ENCODE measurements around the gene SERHL2.
A peak's percentile ranks its signal among the peaks of the same experiment; 100 is the strongest.
"Not testable (repeated sequence)": the region's sequence is repeated elsewhere in the genome, so short reads cannot be mapped to it uniquely, and the experiment has no call there.

The SERHL2 gene, protein sequence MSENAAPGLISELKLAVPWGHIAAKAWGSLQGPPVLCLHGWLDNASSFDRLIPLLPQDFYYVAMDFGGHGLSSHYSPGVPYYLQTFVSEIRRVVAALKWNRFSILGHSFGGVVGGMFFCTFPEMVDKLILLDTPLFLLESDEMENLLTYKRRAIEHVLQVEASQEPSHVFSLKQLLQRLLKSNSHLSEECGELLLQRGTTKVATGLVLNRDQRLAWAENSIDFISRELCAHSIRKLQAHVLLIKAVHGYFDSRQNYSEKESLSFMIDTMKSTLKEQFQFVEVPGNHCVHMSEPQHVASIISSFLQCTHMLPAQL

DNA sequence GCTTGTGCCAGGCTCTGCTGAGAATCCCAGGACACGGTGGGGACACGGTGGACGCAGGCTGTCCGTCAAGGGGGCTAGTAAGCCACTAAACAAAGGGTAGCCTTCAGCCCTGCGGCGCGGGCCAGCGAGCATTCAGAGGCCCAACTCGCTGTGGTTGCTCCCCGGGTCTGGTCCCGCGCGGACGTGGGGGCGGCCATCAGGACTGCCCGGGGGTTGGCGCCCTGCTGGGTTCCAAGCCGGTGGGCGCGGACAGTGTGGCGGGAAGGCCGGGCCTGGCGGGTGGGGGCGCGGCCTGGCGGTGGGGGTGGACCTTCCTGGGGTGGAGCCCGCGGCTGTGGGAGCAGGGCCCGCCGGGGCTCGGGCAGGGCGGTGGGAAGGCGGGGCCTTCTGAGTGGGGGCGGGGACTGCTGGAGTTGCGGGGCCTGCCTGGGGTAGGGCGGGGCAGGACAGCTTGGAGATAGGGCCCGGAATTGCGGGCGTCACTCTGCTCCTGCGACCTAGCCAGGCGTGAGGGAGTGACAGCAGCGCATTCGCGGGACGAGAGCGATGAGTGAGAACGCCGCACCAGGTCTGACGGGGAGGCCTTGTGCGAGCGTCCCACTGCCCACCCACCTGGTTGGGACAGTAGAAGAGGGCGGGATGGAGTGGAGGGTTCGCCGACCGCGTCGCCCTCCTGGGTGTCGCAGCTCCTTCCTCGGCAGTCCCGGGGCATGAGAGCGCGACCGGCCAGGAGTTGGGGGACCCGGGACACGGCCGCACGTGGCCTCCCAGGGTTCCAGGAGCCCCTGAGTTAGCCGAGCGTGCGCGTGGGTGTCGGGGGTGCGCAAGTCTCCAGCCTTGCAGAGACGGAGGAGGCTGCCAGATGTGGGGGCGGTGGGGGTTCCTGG lies at the start of gene SERHL2:
Gene SERHL2, plus strand, starts transcription at position 482 of the 887 bp plus-strand sequence. Its CDS starts 65 bp downstream, at position 547.
- DNase-seq (ENCODE audit: low read depth in 2 of 2), result peak; percentile 49 to 54

DNA sequence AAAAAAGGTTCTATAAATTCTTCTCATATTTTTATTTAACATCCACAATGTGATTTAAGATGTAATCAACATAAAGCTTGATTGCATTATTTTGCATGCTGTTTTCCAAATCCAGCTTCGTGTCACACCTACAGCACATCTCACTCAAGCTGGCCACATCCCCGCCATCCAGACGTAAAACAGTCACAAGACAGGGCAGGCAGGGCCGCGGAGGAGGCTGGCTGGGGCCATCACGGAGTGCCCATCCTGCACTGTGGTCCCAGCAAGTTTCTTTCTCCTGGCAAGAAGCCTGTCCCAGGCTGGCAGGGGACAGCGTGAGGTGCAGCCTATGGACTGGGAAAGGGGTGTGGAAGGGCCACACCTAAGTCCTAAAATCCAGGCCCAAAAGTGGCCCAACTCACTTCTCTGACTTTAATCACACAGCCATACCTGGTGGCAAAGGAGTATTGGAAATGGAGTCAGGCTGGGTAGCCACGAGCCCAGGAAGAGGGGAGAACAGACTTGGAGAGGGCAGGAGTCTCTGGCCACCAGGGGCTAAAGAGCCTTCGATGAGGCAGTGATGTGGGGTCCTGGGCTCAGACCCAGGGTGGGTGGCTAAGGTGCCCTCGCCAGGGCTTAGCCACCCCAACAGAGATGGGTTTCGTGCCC lies 45.3 kb upstream of the SERHL2 start:
- DNase-seq (ENCODE audit: low read depth in 2 of 2), result not testable (repeated sequence)

DNA sequence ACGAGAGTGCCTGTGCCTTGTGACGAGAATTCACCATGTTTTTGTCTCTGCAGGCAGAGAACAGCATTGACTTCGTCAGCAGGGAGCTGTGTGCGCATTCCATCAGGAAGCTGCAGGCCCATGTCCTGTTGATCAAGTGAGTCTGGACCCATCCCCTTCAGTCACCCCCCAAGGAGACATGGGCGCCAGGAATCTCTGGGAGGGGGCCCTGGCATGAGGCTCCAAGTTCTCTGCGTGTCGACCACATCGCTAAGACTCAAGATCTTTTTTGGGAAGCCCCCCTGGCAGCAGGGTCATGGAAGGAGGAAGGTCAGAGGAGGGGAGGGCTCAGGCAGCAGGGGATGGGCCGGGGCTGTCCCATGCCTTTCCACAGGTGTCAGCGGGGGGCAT lies 44.8 kb upstream of the SERHL2 start:
- not testable (repeated sequence) for DNase-seq (ENCODE audit: low read depth in 2 of 2)

DNA sequence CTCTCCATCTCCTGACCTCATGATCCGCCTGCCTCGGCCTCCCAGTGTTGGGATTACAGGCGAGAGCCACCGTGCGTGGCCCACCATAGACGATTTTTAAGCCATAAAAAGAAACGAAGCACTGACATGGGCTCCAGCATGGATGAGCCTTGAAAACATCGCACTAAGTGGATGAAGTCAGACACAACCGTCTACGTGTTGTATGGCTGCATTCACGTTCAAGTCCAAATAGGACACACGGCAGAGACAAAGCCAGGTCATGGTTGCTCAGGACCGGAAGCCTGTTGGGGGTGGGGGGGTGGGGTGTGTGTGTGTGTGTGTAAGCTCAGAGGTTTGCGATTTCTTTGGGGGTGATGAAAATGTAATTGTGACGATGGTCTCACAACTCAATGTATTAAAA lies 44.2 kb upstream of the SERHL2 start:
- no peak for DNase-seq (ENCODE audit: low read depth in 2 of 2)

DNA sequence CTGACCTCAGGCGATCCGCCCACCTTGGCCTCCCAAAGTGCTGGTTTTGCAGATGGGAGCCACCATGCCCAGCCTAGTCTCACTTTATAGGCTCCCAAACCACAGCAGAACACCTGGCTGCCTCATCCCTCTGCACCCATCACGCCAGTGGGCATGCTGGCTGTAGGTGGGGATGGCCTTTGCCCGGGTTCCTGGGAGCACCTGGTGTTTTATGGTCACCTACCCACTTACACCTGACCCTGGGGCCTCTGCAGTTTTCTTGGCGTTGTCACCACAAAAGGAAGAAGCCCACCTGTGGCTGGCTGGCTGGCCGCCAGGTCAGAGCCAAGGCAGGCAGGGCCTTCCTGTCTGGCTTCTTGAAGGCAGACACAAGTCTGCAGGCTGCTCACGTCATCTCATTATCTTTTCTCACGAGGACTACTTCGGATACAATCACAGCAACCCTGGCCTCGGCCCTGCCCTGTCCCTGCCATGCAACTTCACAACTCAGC lies 42.3 kb upstream of the SERHL2 start:
- DNase-seq (ENCODE audit: low read depth in 2 of 2), result no peak

DNA sequence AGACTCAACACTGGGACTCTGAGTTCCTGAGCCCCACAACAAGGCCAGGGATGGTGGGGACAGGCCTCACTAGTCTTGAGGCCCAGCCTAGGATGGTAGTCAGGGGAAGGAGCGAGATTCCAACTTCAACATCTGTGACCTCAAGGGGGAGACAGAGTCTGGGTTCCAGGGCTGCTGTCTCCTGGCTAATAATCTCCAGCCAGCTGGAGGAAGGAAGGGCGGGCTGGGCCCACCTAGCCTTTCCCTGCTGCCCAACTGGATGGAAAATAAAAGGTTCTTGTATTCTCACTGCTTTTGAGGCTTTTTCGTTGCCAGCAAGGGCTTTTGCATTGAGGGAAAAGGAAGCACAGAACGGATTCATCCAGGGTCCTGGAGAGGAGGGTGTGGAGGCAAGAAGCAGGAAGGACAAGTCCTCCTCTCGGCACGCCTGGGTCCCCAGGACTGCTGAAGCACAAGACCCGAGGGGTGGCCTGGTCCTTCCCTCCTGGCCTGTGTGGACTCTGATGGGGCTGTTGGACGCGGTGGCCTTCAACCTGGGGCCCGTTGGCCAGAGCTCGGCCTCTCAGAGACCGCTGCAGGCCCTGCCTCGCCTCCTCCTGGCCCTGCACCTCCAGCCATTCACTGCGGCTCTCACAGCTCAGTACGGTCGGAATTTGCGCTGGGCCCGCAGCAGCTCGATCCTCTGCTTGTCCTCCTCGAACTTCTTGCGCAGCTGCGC lies 41.3 kb upstream of the SERHL2 start:
- not testable (repeated sequence) for DNase-seq (ENCODE audit: low read depth in 2 of 2)

DNA sequence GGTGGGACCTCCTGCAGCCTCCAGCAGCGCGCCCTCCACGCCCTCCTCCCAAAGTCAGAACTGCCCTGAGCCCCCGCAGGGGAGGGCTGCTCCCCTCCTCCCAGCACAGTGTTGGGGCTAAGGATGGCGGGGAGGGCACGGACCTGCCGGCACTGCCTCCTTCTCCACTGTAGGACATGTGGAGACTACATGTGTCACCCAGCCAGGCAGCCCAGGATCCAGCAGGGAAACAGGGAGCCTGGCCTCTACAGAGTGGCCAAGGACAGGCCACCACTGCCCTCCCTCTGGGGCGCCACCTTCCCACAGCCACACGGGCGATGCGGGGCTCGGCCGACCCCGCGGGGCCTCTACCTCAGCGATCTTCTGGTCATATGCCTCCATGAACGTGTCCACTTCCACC lies 39.4 kb upstream of the SERHL2 start:
- not testable (repeated sequence) for DNase-seq (ENCODE audit: low read depth in 2 of 2)

DNA sequence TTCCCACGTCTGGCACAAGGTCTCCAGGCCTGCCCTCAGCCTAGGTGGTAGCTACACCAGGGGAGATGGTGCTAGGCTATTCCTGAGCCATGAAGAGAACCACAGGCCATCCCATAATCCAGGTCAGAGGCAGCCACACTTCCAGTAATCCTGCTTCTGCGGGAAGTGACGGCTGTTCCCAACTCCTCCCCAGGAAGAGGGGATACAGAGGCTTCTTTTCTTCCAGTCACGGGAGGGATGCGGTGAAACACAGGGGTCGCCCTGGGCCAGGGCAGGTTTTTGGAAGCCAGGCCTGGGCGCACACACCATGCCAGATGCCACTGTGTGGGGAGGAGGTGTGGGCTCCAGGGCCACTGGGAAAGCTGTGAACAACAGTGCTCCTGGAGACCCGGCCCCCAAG lies 38.5 kb upstream of the SERHL2 start:
- DNase-seq (ENCODE audit: low read depth in 2 of 2), result not testable (repeated sequence)

DNA sequence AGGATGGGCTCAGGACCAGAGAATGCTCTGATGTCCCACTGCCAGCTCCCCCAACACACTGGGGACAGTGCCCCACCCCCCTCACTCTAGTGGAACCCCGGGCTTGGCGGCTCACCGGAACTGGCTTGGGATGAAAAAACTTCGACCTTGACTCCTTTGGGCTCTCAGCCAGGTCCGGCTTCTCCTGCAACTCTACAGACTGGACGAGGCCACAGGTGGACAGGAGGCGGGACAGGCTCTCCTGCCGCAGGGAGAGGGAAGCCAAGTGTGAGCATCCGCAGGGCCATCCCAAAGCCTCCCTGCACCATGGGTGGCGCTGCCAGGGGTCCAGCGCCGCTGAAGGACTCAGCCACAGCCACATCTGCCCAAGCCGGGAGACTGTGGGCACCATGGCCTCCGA lies 37.9 kb upstream of the SERHL2 start:
- DNase-seq (ENCODE audit: low read depth in 2 of 2), result no peak

DNA sequence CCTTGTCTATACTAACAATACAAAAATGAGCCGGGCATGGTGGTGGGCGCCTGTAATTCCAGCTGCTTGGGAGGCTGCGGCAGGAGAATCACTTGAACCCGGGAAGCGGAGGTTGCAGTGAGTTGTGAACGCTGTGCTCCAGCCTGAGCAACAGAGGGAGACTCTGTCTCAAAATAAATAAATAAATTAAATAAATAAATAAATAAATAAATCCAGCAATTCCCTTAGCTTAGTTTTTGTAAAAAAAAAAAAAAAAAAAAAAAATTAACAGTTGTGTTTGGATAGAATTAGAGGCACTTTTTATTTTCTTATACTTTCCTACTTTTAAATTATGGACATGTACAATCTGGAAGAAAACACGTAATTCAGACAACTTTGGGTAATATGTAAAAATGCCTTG lies 36.7 kb upstream of the SERHL2 start:
- not testable (repeated sequence) for DNase-seq (ENCODE audit: low read depth in 2 of 2)

DNA sequence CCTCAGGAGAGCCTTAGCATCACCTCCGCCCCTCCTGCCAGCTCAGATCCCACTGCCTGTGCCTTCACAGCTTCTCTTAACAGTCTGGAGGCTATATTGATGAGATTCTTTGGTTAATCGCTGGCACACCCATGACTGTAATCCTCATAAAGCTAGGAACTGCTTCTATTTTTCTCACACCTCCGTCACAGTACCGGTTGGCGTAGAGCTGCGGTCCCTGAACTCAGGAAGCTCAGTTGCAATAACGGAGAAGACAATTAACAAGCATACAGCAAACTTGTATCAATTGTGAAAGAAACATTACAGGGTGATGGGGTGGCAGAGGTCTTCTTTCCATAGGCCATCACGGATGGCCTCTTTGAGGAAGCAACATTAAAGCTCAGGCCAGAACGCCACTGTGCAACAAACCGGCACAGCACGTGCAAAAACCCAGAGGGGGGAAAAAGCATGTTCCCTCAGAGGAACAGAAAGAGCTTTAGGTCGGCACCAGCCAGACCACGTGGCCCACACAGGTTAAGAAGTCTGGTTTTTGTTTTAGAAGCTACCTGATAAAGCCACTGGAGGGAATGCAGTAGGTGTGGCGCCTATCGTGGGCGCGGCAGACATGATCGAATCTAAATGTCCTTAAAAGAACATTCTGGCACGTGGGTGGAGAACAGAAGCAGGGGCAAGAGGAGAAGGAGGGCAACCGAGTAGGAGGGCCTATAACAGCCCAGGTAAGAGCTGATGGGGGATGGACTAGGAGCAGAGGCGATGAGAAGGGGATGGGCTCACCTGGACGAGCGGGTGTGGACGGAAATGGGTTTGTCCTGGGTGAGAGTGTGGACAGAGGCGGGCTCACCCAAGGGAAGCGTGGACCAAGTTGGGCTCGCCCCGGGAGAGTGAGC lies 34.9 kb upstream of the SERHL2 start:
- not testable (repeated sequence) for DNase-seq (ENCODE audit: low read depth in 2 of 2)

DNA sequence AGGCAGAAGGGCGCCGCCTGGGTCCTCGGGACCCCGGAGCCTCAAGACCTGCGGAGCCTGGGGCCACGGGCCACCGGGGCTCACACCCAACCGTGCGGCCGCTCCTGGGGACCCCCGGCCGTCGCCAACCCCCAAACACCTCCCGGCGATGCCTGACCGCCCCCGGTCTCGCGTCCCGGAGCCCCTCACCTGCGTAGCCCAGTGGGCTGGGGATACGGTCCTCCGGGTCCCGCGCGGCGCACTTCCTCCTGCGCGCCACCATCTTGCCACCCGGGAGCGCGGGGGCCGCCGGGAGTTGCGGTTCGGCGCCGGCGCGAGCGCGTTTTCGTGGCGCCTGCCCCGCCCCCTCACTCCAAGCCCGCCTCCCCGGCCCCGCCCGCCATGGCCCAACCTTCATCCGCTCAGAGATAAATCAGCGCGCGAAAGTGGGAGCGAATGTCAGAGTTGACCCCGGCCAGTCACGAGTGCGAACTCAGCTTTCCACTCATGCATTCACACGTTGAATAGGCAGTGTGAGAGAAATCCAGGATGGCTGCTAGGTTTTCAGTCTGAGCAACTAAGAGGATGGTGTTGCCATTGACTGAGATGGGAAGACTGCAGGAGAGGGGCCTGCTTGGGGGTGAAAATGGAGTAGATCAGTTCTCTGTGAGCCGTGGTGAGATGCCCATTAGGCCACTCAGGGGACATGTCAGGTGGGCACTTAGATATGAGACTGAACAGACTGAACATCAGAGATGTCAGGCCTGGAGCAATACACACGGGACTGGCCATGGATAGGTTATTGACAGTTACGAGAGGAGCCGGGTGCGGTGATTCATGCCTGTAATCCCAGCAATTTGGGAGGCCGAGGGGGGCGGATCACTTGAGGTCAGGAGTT lies 34.0 kb upstream of the SERHL2 start, which contains the start of gene RRP7A:
Gene RRP7A, minus strand, starts transcription at position 272 of the 877 bp plus-strand sequence. Its CDS starts 10 bp downstream, at position 262.
- DNase-seq (ENCODE audit: low read depth in 2 of 2), result peak; percentile 20

DNA sequence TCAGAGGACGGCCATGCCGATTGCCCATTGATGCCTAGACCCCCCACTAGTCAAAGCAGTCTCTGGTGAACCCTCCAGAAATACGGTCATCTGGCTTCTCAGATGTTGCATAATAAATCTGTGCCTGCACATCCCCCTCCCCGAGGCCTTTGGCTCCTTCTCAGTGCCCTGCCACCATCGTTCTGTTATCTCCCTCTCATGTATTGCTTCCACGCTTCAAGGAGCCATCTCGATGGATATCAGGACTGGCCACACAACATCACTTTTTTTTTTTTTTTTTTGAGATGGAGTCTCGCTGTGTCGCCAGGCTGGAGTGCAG lies 32.6 kb upstream of the SERHL2 start:
- DNase-seq (ENCODE audit: low read depth in 2 of 2), result no peak

DNA sequence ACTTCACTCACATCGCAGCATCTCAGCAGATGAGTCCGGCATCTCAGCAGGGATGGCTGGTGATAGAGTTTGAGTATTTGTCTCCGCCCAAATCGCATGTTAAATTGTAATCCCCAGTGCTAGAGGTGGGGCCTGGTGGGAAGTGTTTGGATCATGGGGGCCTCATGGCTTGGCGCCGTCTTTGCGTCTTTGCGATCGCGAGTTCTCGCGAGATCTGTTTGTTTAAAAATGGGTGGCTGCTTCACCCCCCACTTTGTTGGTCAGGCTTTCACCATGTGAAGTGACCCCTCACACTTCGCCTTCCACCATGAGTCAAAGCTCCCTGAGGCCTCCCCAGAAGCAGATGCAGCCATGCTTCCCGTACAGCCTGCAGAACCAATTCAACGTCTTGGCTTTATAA lies 31.2 kb upstream of the SERHL2 start:
- DNase-seq (ENCODE audit: low read depth in 2 of 2), result no peak

DNA sequence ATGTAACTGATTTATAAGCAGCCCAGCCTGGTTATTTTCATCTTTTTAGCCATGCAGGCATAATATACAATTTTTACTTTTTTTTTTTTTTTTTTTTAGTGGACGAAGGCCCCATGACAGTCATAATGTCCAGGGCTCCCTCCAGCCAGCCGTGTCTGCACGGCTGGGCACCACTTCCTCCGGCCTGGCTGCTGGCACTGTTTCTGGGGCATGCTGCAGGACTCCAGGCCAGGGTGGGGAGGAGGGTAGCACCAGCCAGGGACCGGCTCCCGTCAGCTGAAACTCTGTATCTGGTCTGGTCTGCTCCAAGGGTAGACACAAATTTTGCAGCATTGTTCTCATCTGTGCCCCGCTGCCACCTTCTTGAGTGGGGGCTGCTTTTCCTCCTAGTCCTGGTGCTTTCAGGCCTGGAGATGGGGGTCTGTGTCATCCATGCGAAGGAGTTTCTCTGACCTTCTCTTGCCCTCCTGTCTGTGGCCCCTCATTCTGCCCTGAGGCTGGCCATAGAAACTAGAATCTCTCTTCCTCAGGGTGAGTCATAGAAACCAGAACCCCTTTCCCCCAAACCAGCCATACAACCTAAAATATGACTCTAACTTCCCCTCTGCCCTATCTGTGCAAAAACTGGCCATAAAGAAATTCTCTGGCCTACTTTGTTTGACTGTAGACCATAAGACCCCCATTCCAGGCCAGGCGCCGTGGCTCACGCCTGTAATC lies 25.0 kb upstream of the SERHL2 start:
- no peak for DNase-seq (ENCODE audit: low read depth in 2 of 2)

DNA sequence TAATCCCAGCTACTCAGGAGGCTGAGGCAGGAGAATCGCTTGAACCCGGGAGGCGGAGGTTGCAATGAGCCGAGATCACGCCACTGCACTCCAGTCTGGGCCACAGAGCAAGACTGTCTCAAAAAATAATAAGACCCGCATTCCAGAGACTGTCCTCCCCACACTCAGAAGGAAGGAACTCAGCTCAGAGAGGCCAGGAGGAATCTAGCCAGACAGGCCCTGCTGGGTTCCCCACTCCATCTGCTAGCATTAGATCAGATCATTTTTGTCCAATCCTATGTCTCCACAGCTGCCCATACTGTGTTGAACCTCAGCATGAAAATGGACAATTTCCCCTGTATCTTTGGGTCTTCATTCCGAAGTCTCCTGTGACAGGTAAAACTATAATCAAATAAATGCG lies 24.3 kb upstream of the SERHL2 start:
- not testable (repeated sequence) for DNase-seq (ENCODE audit: low read depth in 2 of 2)

DNA sequence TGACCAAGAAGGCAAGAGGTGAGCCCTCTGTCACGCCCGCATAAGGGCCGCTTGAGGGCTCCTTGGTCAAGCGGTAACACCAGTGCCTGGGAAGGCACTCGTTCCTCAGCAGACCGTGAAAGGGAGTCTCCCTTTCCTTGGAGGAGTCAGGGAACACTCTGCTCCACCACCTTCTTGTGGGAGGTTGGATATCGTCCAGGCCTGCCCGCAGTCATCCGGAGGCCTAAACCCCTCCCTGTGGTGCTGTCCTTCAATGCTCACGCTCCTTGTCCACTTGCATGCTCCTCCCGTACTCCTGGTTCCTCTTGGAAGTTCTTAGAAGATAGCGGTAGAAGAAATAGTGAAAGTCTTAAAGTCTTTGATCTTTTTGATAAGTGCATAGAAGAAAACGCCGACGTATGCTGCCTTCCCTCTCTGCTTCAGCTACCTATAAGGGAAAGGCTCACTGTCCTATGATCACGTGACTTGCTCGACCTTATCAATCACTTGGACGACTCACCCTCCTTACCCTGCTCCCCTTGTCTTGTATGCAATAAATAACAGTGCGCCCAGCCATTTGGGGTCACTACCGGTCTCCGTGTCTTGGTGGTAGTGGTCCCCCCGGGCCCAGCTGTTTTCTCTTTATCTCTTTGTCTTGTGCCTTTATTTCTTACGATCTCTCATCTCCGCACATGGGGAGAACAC lies 22.2 kb upstream of the SERHL2 start:
- not testable (repeated sequence) for DNase-seq (ENCODE audit: low read depth in 2 of 2)

DNA sequence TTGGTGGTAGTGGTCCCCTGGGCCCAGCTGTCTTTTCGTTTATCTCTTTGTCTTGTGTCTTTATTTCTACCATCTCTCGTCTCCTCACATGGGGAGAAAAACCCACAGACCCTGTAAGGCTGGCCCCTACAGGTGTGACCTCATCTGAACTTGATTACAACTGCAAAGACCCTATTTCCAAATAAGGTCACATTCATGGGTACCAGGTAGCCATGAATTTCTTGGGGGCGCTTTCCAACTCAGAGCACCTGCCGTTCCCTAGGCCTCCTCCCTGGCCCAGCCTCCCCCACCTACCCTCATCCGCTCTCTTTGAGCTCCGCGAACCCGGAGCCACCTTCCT lies 20.1 kb upstream of the SERHL2 start:
- DNase-seq (ENCODE audit: low read depth in 2 of 2), result no peak

All from fibroblast of skin of left quadriceps (primary cell).